ENCODE measurements around the gene SPAG9. TPM values are rescaled to one million over a fixed set of nuclear protein-coding genes. Genes with fewer than 3 reads are reported as not detected.
"Not testable (repeated sequence)": the region's sequence is repeated elsewhere in the genome, so short reads cannot be mapped to it uniquely, and the experiment has no call there.

SPAG9 gene
- total RNA-seq, 2 donors from 2014 or later: 46.0 to 67.0 TPM

GRCh38 chr17:51107778-51108177 lies 12.9 kb downstream of the SPAG9 start:
- no peak for DNase-seq
- H3K27ac ChIP-seq: no peak overlapping the region

GRCh38 chr17:51103451-51103850 lies 17.2 kb downstream of the SPAG9 start:
- no peak overlapping the region for H3K27ac ChIP-seq
- no peak overlapping the region for H3K9ac ChIP-seq (ENCODE audit: low read depth in 2 of 2, low read length in 2 of 2)
- H3K27me3 ChIP-seq: no peaks in the 10 kb centered on the region
- no peak for TF ChIP-seq CTCF (IDR thresholded peaks at IDR 0.05)
- intact Hi-C loops (cut with DNase I): no loop called here
- no peaks in the 10 kb centered on the region for H3K9me3 ChIP-seq
- no peak for DNase-seq
- peaks cover 3% of the 10 kb centered on the region for H3K4me1 ChIP-seq
- H3K4me3 ChIP-seq: no peak overlapping the region
- H3K36me3 ChIP-seq: no peaks in the 10 kb centered on the region

More at GRCh38 chr17:51107778-51108177, 12.9 kb downstream of the SPAG9 start:
- Histone ChIP-seq H3K9ac (ENCODE audit: low read depth in 2 of 2, low read length in 2 of 2) (no peak overlapping the region), H3K36me3 (no peaks in the 10 kb centered on the region), H3K4me3 (no peak overlapping the region), H3K27me3 (no peaks in the 10 kb centered on the region), H3K9me3 (no peaks in the 10 kb centered on the region), H3K4me1 (peaks cover 3% of the 10 kb centered on the region)
- intact Hi-C loops (cut with DNase I): no loop called here
- no peak for TF ChIP-seq CTCF (IDR thresholded peaks at IDR 0.05)

GRCh38 chr17:51103050-51103449 lies 17.6 kb downstream of the SPAG9 start:
- H3K36me3 ChIP-seq: no peaks in the 10 kb centered on the region
- peaks cover 7% of the 10 kb centered on the region for H3K4me1 ChIP-seq
- TF ChIP-seq CTCF (IDR thresholded peaks at IDR 0.05): no peak
- no peak for DNase-seq
- H3K27ac ChIP-seq: no peak overlapping the region
- intact Hi-C loops (cut with DNase I): no loop called here
- H3K27me3 ChIP-seq: no peaks in the 10 kb centered on the region
- no peaks in the 10 kb centered on the region for H3K9me3 ChIP-seq
- no peak overlapping the region for H3K9ac ChIP-seq (ENCODE audit: low read depth in 2 of 2, low read length in 2 of 2)
- no peak overlapping the region for H3K4me3 ChIP-seq

GRCh38 chr17:51097708-51098446 lies 22.8 kb downstream of the SPAG9 start:
- no peaks in the 10 kb centered on the region for H3K9me3 ChIP-seq
- no peaks in the 10 kb centered on the region for H3K27me3 ChIP-seq
- intact Hi-C loops (cut with DNase I): no loop called here
- peak; percentile 41 for DNase-seq
- H3K36me3 ChIP-seq: no peaks in the 10 kb centered on the region
- peak overlapping the region in 1 of 2 donors; percentile 5 for H3K9ac ChIP-seq (ENCODE audit: low read depth in 2 of 2, low read length in 2 of 2)
- H3K4me3 ChIP-seq: no peak overlapping the region
- H3K4me1 ChIP-seq: peaks cover 8% of the 10 kb centered on the region
- peak overlapping the region; percentile 8 for H3K27ac ChIP-seq
- no peak for TF ChIP-seq CTCF (IDR thresholded peaks at IDR 0.05)

GRCh38 chr17:51091635-51092034 lies 29.0 kb downstream of the SPAG9 start:
- DNase-seq: no peak
- no peaks in the 10 kb centered on the region for H3K27me3 ChIP-seq
- H3K9me3 ChIP-seq: no peaks in the 10 kb centered on the region
- H3K4me1 ChIP-seq: peaks cover 9% of the 10 kb centered on the region
- intact Hi-C loops (cut with DNase I): no loop called here
- H3K9ac ChIP-seq (ENCODE audit: low read depth in 2 of 2, low read length in 2 of 2): no peak overlapping the region
- no peak overlapping the region for H3K27ac ChIP-seq
- no peak for TF ChIP-seq CTCF (IDR thresholded peaks at IDR 0.05)
- H3K4me3 ChIP-seq: no peak overlapping the region
- H3K36me3 ChIP-seq: no peaks in the 10 kb centered on the region

GRCh38 chr17:51088868-51089267 lies 31.8 kb downstream of the SPAG9 start:
- intact Hi-C loops (cut with DNase I); H3K4me1 ChIP-seq; H3K9me3 ChIP-seq; H3K9ac ChIP-seq (ENCODE audit: low read depth in 2 of 2, low read length in 2 of 2); DNase-seq; H3K27ac ChIP-seq; H3K27me3 ChIP-seq; H3K36me3 ChIP-seq; H3K4me3 ChIP-seq: not testable (repeated sequence)

Measured in colonic mucosa (tissue), 4 donors.